GM18909 (cell line): ENCODE measurements around the gene ARHGAP24.
A peak's percentile ranks its signal among the peaks of the same experiment; 100 is the strongest.

Source experiments
- ATAC-seq: cut with Tn5 transposase; IDR thresholded peaks from one replicate; pipeline ENCODE4 v1.9.1; 2021; ENCODE audit warnings: mild to moderate bottlenecking; ENCODE audit not compliant: unreplicated experiment, poor library complexity

Gene ARHGAP24

DNA sequence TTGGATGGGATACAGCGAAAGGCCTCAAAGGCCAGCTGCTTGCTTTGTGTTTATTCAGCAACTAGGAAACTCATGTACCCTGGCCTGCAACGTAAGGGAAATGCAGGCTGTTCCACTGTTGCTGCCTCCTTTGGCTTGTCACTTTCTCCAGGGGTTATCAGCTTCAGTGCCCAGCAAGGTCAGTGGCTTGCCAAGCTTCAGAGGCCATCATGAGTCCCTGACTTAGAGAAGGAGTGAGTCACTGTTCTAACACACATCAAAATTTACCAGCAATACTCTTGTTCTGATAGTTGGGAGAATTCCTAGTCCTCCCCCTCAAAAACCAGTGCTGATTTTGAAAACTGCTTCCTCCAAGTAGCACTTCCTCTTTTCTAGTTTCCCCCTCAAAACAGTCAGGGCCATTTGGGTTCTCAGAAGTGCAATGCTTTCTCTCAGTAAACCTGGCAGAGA, 250.8 kb downstream of the ARHGAP24 start:
- ATAC-seq: peak; percentile 88

DNA sequence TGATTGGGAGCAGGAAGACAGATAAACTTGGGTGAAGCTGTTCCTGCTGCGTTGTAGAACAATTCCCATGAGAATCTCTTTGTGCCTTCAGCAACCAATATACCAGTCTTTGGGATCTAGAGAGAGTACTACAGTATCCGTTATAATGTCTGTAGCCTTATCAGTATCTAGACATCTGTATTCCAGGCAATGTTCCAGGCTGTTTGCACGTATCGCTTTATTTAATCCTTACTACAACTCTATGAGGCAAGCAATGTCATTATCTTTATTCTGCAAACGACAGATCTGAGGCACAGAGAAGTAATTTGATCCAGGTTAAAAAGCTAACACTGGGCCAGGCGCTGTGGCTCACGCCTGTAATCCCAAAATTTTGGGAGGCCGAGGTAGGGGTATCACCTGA, 251.6 kb downstream of the ARHGAP24 start:
- ATAC-seq: no peak

DNA sequence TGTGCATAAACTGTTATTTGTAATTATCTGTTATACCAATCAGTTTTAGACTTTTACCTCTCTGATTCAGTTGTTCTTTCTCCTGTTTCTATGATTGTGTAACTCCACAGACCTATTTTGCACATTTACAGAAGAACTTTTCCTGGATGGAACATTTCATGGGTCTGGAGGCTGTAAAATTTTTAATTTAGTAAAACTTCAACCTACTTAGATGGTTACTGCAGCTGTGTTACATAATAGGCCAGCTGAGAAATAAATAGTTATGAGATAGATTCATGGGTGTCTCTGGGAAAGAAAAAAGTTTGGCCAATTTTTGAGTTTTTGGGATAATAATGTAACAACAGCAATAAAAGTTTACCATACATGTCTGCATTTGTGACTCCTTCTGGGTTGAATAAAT, 253.5 kb downstream of the ARHGAP24 start:
- no peak for ATAC-seq

DNA sequence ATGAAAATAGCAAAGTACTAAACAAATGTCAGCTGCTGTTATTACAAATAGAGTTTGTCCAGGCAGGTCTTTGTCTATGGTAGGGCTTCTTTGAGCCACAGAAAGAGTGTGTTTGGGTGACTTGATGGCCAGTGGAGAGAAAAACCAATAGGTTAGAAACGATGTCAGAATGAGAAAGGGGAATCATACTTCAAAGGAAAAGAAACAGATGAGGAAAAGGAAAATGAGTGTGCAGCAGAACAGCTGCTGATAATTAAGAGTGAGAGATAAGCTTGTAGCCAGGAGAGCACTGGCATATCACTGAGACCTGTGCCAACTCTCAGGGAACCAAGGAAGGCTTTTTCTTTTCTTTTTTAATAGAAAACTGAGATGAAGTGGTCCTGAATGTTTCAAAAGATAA, 257.2 kb downstream of the ARHGAP24 start:
- peak; percentile 39 for ATAC-seq

DNA sequence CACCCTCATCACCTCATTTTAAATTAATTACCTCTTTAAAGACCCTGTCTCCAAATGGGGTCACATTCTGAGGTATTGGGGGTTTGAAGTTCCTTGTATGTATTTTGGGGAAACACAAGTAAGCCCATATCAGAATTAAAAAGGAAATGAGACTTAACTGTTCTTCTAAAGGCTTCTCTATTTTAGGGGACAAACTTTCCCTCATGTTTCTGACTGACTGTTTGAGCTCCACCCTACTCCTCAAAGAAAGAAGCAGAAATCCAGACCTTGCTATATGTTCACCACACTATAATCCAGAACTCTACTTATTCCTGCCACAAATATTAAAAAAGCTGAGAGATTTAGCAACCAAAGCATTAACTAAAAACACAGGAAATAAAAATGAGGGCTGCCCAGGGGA, 258.8 kb downstream of the ARHGAP24 start:
- ATAC-seq: no peak

DNA sequence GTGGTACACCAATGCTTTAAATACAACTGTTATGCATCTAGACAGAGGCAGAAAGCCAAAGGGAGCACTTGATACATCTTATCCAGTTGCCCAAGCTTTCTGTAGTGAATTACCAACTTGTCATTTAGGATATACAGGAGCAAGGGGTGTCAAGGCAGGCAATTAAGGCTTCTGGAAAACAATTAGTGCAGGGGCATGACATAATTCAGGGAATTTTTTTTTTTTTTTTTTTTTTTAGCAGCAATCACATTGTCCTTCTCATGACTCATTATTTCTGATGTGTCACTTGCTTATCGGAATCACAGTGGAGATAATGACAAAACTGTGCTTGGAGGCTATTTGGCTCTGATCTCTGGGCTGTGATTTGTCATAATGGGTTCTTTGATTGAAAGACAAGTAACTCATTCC, 259.5 kb downstream of the ARHGAP24 start:
- no peak for ATAC-seq

DNA sequence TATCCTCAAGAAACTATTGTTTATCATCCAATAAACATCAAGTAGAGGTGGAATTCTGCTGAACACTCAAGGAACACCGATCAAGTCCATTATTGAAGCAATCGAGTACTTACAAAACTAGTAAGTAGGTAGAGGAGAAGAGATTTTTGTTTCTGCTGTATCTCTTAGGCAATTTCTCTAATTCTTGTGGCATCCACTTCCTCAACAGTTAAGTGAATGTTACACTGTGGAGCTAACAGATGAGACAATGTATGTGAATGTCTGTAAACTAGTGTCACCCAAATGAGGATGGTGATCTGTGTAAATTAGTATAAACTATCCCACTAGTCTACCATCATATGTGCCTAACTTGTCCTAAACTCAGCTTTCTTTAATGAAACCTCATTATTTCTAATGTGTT, 261.6 kb downstream of the ARHGAP24 start:
- ATAC-seq: no peak

DNA sequence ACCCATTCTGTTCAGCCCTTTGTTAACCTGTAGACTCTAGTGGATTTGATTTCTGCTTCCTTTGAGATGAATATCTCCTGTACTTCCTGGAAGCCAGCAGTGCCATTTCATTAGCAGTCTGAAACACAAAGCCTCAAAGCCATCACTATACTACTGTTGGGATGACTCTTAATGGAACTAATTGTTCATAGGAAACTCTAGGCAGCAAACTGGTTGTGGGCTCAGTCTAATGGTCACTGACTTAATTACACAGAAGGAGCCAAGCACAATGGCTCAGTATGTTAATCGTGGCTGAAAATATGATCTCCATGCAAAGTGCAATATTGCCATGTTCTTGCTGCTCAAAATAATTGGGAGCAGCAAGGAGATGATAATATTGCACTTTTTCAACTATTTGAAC, 262.3 kb downstream of the ARHGAP24 start:
- no peak for ATAC-seq

DNA sequence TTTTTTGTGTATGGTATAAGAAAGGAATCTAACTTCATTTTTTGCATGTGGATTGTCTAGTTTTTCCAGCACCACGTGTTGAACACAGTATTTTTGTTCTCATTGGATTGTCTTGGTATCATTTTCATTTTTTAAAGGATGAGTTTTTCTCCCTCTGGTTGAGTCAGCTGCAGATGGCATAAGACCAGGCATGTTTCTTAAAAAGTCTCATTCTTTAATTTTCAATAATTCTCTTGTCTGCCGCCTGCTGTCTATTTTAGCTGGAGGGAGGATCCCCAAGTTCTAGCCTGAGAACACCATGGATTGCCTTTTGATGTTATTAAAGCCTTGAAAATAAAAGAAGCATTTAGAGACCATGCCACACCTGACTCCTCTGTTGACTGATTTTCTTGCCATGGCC, 263.8 kb downstream of the ARHGAP24 start:
- no peak for ATAC-seq

DNA sequence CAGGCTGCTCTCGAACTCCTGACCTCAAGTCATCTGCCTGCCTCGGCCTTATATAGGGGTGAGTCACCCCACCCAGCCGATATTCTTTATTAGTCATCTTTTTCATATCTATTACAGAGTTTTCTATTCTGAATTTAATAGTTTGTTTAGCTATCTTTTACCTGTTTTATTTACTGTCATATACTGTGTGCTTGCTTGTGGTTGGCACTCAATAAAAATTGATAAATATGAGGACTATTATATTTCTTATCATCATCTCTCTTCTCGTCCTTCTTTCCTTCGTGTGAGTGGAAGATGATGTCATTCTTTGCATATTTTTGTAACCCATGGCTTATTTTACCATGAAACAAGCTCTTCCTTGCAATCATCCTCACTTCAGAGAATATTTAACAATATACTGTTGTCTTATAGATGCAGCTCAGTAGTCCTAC, 265.5 kb downstream of the ARHGAP24 start:
- ATAC-seq: no peak

DNA sequence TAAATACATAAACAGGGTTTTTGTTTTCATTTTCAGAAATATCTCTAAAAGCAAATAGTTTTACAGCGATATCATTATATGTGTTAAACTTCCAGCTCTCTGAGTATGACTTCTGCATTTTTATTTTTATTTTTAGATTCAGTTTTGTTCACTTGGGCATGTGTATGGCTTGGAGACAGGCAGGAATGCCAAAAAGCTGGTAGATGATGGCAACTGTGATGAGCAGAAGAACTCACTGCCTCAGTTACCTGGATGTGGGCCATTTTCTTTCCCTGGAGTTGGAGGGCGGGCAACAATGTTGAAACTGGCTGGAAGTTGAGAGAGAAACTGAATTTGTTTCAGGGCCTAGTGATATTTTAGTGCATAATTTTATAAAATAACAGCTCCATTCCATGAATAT, 266.4 kb downstream of the ARHGAP24 start:
- ATAC-seq: no peak

DNA sequence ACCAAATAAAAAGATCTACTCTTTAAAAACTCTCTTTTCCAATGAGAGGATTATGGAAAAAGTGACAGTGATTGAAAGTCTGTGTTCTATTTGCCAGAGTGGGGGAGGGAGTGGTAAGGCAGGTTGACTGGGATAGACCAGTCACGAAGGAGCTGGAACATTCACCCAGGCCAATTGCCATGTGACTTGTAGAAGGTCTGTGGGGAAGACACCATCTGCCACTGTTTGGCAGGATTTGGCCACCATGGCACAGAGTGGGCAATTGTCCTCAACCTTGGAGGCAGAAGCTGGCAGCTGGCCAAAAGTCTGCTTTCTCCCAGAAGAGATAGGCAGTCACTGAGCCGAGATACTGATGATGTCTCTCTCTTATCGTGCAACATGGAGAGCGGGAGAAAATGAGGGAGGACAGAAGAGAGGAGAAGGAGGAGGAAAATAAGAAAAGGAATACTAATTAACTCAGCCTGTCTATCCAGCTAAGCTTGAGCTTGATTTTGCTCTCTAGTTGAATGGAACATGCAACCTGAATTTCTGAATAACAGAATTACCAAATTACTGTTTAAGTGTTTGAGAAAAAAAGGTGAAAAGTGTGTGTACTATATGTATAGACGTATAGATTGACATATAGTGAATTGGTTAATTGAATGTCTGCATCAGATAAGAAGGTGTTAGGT, 267.1 kb downstream of the ARHGAP24 start:
- no peak for ATAC-seq

DNA sequence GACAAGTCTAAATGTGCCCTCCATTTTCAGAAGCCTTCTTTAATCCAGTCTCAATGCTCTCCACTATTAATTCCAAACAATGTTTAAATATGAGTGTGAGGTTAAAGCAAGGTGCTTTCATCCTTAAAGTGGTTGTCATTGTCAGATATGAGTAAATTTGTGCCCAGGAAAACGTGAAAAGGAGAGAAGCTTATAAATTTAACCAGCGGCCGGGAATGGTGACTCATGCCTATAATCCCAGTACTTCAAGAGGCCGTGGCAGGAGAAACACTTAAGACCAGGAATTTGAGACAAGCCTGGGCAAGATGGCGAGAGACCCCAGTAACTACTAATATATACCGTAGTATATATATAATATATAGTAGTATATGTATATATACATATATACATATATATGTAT, 270.0 kb downstream of the ARHGAP24 start:
- ATAC-seq: no peak

DNA sequence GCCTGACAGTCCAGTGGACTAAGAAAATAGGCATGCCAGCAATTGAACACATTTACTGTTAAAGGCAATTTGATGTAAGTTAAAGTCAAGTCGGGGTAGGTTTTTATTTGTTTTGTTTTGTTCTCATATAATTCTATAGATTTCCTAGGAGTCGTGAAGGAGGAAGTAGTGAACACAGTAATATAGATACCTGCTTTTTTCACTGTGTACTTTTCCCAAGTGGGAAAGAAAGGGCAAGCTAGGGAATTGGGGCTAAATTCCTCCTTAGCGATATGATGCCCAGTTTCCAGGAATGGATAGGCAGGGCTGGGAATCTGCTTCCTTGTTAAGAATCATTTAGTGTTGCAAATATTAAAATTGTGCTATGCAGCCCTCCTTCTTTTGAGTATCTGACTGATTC, 271.0 kb downstream of the ARHGAP24 start:
- no peak for ATAC-seq

DNA sequence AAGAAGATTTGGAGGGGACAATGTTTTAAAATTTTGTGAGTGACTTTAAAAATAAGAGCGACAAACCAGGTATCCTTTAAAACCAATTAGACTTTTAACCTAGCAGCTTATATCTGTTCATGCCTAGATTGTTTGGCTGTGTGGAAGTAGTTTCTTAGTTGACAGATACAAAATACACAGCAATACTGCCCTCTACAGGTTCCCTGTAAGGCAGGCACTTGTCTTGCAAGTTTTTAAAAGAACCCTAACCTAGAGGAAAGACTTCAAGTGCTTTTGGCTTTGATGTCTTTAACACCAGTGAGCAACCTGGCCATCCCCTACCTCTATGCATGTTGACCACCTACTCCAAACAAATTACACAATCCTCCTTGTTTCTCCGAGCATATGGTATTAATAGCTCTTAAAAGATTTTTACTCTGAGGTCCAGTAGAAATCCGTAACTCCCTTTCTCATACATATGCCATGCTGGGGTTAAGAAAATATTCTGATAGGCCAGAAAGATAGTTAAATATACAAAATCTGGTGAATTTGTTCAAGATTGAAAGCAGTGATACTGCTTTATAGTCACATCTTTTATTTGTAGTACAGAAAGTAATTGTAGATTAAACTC, 273.0 kb downstream of the ARHGAP24 start:
- ATAC-seq: peak; percentile 79

DNA sequence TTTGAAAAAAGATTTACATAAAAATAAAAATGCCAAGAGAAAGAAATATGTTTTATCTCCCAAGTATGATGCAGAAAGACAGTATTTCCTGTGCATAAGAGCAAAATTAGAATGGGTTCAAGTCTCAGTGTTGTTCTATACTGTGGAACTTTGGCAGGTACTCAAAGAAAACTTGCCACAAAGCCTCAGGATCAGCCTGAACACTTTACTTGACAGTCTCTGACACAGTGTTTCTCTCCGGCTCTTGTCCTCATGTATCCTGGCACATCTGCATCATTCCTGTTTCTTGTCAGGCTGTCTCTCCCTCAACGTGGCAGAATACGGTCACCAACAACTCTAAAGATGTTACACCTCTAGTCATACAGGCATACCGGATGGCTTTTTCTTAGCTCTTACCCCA, 273.7 kb downstream of the ARHGAP24 start:
- ATAC-seq: no peak

DNA sequence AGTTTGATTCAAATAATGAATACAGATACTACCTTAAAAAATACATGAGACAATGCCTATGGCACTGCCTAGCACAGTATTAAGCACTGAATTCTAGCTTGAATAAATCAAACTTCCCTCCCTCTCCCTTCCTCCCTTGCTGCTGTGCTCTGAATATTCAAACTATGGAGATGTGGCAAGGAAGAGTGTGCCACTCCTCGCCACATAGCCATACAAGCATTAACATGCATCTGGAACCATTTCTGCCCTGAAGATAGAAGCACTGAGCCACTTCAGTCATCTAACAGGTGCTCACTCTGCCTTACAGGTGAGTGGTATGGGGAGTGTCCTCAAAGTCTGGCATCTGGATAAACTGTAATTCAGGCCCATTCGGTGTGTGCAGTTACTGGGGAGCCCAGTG, 276.9 kb downstream of the ARHGAP24 start:
- ATAC-seq: no peak

DNA sequence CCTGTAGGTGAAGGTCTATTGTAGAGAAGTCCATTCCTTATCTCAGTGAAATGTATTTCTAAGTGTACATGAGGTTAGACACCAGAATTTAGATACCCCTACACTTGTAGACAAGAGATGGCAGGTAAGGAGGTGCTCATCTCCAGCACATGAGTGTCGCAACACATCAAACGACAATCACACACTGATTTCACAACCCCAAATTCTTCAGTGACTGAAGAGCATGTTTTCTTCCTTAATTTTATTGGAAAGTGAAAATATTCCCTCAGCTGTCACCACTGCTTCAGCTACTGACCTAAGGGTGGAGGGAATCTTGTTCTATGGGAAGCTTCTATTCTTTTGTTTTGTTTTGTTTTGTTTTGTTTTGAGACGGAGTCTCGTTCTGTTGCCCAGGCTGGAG, 280.3 kb downstream of the ARHGAP24 start:
- no peak for ATAC-seq

DNA sequence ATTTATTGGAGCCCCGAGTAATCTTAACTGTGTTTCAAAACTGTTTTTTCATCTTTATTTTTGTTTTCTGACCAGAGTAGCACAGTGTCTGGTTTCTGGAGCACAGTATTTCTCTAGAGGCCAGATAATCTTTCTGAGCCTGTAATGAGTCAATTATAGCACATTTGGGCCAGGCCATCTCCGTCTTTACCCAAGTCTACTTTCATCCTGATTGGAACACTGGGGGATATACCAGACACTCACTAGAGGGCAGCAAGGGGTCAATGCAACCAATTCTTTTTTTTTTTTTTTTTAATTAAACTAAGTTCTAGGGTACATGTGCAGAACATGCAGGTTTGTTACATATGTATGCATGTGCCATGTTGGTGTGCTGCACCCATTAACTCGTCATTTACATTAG, 282.0 kb downstream of the ARHGAP24 start:
- peak; percentile 64 for ATAC-seq

DNA sequence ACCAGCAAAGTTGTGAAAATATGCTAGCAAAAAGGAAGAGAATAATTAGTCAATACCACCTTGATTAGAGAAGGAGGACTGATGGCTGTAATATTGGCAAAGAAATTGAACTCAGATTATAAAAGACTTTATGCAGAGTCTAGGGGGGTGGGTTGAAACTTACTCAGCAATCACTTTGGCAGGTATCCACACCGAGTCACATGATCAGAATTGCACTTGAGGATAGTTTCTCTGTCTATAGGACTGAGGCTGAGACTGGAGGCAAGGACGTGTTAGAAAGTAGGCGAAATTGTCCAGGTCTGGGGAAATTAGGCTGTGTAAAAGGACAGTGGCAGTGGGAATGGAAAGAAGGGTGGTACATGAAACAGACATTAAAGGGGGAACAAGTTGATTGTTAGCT, 284.4 kb downstream of the ARHGAP24 start:
- no peak for ATAC-seq

DNA sequence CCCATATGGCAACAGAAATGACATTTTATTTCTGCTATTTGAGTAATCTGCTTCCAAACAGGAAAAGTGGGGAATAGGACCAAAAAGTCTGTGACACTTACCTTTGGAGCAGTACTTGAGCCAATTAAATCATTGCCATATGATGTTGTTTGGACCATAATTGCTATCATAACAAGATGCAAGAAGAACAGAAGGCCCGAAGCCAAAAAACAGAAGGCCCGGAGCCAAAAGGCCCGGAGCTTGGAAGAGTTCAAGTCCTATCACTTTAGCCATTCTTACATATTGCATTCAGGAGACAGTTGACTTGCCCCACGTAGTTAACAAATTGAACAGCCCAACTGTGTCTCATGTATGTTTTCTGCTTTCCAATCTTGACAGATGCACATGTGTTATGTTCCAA, 285.6 kb downstream of the ARHGAP24 start:
- ATAC-seq: no peak

DNA sequence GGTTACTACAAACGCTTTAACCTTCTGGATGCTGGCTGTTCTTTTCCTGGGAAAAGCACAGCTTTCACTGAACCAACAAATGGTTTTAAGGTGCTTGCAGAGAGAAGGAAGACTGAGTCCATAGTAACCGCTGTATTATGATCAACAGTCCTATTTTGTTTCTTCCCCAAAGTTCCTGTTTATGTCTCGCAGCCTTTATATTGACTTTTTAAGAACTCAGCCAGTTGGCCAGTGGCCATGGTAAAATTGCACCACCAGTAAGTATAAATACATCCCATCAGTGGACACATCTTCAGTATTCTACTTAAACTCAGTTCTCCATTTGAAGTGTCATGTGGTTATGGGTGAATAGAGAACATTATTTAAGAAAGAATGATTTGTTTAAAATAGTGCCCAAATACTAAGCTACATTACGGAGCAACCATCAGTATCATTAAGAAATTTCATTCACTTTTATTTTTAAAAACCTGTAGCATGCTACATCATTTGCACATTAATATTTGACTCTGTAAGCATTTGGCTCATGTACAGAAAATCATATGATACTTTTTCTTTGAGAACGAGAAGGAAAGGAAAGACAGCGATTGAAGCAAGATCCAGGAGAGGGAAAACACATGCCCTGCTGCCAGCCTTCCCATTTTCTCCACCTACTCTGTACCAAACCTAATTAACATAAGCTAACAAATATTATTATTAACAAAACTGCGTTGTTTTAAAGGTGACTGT, 287.0 kb downstream of the ARHGAP24 start:
- no peak for ATAC-seq
